ENCODE data around the gene PLPP2. TPM values are rescaled to one million over a fixed set of nuclear protein-coding genes. Genes with fewer than 3 reads are reported as not detected.

PLPP2 gene
- total and polyA plus RNA-seq, 2 of the 4 experiments (the other 2 are of a cell fraction): 2.3 to 4.2 TPM

- Histone ChIP-seq H4K8ac (ENCODE audit: low read depth in 2 of 2, low read length in 2 of 2) (no peak overlapping the region), H3K4me1 (ENCODE audit: control insufficient read depth, insufficient read depth, low read length) (no peaks in the 10 kb centered on the region), H3K14ac (replicated peaks; ENCODE audit: low read depth, low read length) (no peak overlapping the region), H3K9ac (ENCODE audit: low read depth, low read length) (no peak overlapping the region), H2BK5ac (ENCODE audit: low read depth, low read length, poor library complexity, severe bottlenecking) (no peak overlapping the region), H2AFZ (replicated peaks; ENCODE audit: low read length, poor library complexity) (no peak overlapping the region), H3K4me3 (ENCODE audit: insufficient read depth, low read depth, low read length) (no peak overlapping the region), H3K27ac (ENCODE audit: insufficient read depth, low read length) (no peak overlapping the region), H4K91ac (ENCODE audit: insufficient read depth, low read depth, low read length) (no peak overlapping the region), H4K20me1 (ENCODE audit: insufficient read depth, low read length) (no peaks in the 10 kb centered on the region), H2BK120ac (ENCODE audit: low read depth, low read length) (no peak overlapping the region), H3K79me1 (ENCODE audit: low read depth in 1 of 2, low read length in 2 of 2) (no peaks in the 10 kb centered on the region), H2AK9ac (replicated peaks; ENCODE audit: low read depth, low read length, poor library complexity) (no peak overlapping the region), H3K27me3 (ENCODE audit: control insufficient read depth, insufficient read depth, low read length) (peaks cover 7% of the 10 kb centered on the region), H3K4ac (ENCODE audit: low read depth, low read length) (no peak overlapping the region), H2AK5ac (ENCODE audit: low read depth, low read length) (no peak overlapping the region), H3K36me3 (ENCODE audit: control insufficient read depth, insufficient read depth, low read length) (no peaks in the 10 kb centered on the region), H3K9me1 (ENCODE audit: insufficient read depth, low read length) (no peaks in the 10 kb centered on the region), H2BK20ac (ENCODE audit: low read depth, low read length) (no peak overlapping the region), H3K56ac (ENCODE audit: extremely low read depth, insufficient read depth, low read length) (no peak overlapping the region), H2BK15ac (ENCODE audit: low read depth, low read length) (no peak overlapping the region), H3K4me2 (ENCODE audit: low read depth, low read length) (no peak overlapping the region), H3K18ac (ENCODE audit: low read depth, low read length) (no peak overlapping the region), H3K23ac (ENCODE audit: low read depth, low read length) (no peak overlapping the region), H4K5ac (ENCODE audit: low read depth, low read length) (no peak overlapping the region), H3K9me3 (ENCODE audit: control insufficient read depth, insufficient read depth, low read length) (no peaks in the 10 kb centered on the region)
- 47% methylated on average over 6 of the region's 12 CpGs; no CpG with 5 or more reads in 1 of the 2 experiments for WGBS, 2 experiments (ENCODE audit: extremely low coverage in 2 of 2, insufficient read length in 1 of 2)
- dilution Hi-C loops (cut with HindIII; ENCODE audit: low sequenced_read_pairs, unreplicated experiment) (no loop called here), intact Hi-C loops (cut with micrococcal nuclease) (no loop called here), in situ Hi-C loops (cut with MboI; ENCODE audit: low sequenced_read_pairs) (no loop called here)
- ATAC-seq (ENCODE audit: low read depth) (no peak), DNase-seq (no peak)
- BruUV-seq (replicated peaks): no TSS peak
- ChIA-PET POLR2A (ENCODE audit: unreplicated experiment) (no interaction called here), CTCF (no interaction called here)
- TF ChIP-seq NFE2L2 (IDR thresholded peaks at IDR 0.05; ENCODE audit: low read depth, low read length) (no peak), RCOR1 (IDR thresholded peaks at IDR 0.05; ENCODE audit: insufficient replicate concordance, low read length) (no peak), MAFK (IDR thresholded peaks at IDR 0.05; ENCODE audit: low read depth, low read length) (no peak), CHD1 (IDR thresholded peaks at IDR 0.05; ENCODE audit: low read depth, low read length) (no peak), FOS (IDR thresholded peaks at IDR 0.05; ENCODE audit: low read depth, low read length) (no peak), CTCF (conservative IDR thresholded peaks at IDR 0.05; ENCODE audit: low read depth, low read length) (no peak), USF2 (IDR thresholded peaks at IDR 0.05; ENCODE audit: low read depth, low read length) (no peak), RFX5 (IDR thresholded peaks at IDR 0.05; ENCODE audit: low read depth, low read length) (no peak)
These were observed 10.6 kb downstream of the PLPP2 start for GRCh38 chr19:280541-281009.

All from IMR-90 (cell line).